Stimulated activated CD4-positive, alpha-beta T cell treated with anti-CD3 and anti-CD28 coated beads, Interleukin-2, amount 100 ng/mL, for 48 hours (primary cell): ENCODE measurements around the gene SYCE3.
A peak's percentile ranks its signal among the peaks of the same experiment; 100 is the strongest.
"Not testable (repeated sequence)": the region's sequence is repeated elsewhere in the genome, so short reads cannot be mapped to it uniquely, and the experiment has no call there.

Source experiments
- DNase-seq, 2 donors: peaks; one replicate each; pipeline ENCODE4 v3.0.0-alpha.2; 2020

The SYCE3 gene

DNA sequence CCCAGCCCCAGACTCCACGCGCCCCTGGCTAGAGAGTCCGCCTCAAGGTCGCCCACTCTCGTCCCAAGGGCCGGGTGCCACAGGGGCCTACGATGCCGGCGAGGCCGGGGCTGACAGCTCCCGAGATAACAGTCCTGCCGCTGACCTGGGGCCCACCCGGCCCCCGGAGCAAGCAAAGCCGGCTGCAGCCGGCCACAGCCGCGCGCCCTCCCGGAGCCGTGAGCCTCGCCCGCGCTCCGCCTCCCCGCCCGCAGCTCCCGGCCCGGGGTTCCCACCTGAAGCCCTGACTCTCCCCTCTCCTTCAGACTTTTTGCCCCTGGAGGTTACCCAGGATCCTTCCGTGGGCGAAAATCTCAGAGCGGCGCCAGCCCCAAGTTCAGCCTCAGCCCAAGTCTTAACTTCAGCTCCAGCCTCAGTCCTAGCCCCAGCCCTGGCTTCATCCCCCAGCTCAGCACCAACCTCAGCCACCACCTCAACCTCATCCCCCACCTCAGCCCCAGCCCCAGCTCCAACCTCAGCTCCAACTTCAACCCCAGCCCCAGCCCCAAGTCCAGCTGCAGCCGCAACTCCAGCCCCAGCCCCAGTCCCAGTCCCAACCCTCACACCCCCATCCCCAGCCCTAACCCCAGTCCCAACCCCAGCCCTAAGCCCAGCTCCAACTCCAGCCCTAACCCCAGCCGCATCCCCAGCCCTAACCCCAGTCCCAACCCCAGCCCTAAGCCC, 15.3 kb downstream of the SYCE3 start:
- no peak for DNase-seq

DNA sequence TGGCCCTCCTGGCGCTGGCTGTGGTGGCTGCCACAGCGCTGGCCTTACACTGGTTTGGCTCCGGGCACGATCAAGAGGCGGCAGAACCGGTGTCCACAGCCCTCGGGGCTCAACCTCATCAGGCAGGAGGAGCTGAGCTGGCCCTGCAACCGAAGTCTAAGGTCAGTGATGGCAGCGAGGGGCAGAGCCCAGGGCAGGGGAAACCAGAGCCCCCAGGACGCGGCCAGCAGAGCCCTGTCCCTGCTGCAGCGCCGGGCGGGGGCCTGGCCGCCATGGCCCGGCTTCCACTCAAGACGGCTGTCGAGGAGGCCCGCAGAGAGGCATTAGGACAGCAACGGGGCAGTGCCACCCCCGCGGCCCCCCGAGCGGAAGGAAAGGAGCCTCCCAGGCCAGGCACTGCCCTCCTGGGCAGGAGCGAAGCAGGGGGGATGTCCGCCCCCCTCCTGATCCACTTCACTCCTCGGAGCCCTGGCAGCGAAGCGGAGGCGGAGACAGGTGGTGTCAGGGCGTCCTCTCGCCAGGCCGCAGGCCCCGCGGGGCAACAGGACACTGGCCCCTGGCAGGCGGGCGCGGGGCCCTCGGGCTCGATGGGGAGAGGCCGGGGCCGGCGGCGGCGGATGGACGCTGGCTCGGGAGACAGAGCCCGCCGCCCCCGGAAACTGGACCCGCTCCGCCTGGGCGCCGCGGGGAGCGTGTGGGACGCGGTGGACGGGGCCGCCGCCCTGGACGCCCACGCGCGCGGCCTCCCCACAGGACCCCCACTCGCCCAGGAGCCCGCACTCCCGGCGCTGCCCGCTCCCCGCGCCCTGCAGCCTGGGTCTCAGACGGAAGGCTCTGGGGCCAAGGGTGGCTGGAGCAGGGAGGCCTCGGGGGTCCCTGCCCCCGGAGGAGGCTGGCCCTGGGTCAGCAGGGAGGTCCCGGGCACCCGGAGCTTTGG, 16.1 kb downstream of the SYCE3 start:
- DNase-seq: no peak

DNA sequence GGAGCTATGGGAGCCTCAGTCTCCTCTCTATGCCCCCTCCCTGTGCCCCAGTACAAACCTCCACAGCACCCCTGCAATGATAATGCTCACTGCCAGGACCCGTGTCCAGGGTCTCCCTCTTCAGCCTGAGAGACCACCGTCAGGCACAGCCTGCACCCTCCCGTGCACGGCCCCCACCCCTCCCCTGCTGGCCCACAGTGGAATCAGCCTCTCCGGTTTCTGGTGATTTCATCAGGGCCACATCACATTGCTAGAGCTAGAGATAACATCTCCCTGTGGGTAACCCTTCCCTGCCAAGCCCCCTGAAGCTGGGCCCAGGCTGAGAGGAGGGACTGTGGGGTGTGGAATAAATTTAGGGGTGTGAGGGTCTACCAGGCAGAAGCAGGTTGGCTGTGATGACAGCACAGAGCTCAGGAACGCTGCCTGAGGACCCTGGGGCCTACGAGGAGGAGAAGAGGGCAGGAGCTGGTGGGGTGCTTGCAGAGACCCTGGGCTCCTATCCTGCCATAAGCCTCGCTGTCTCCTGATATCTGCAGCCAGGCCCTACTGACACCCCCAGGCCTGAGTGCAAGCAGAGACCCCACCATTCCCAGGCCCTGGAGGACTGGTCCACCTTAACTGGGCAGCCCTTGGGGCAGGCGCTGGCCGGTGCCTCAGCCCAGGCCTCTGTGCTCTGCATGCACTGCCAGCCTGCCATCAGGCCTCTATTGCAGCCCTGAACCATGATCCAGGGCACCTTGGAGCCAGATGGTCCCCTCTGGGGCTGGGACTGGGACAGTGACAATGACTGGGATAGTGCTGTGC, 17.0 kb downstream of the SYCE3 start, which contains the start of gene KLHDC7B:
KLHDC7B (plus strand) TSS at position 378 of the 804 bp plus-strand sequence; CDS start at position 723, 345 bp downstream.
- DNase-seq: no peak

DNA sequence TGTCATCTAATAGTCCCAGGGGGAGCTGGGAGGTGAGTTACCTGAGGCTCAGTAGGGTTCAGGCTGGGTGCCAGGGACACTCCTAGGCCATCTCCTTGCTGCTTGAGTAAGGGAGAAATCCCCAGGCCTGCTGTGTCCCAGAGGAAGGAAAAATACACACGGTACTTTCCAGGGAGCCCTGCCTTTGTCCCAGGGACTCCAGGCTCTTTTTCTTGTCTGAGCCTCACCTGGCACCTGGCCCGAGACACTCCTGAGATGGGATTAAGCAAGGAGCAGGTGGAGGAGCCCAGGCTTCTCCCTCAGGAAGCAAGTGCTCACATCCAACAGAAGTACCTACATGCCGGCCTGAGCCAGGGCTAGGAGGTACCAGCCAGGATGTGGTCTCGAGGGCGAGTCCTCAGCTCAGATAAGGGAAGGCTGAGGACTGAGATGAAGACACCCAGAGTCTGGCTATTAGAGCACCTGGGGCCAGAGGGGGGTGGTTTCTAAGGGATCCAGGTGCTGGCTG, 17.9 kb downstream of the SYCE3 start:
- DNase-seq: no peak

DNA sequence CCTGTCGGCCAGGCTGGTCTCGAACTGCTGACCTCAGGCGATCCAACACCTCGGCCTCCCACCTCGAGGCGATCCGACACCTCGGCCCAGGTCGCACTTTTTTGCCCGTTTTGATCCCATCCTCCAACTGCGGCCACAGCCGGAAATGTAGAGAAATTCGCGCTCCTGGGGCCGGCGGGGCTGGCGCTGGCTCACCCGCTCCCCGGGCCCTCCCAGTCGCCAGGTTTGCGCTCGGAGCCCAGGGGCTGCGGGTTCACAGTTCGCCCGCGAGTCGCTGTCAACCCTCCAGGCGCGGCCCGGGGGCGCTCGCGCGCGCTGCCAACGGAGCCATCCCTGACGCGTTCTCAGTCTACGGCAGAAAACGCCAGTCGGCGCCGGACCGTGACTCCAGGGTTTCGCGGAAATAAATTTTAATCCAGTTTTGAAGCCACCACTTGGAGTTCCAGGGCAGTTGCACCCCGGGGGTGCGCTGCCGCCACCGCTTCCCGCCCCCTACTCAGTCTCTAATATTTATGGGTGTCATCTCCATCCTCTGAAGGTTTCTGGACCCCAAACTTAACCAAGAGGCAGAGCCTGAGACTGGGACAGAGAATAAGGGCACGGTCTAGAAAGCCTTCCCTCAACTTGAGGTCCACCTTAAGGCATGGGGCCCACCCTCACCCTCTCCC, 18.5 kb downstream of the SYCE3 start:
- peak; percentile 81 for DNase-seq

DNA sequence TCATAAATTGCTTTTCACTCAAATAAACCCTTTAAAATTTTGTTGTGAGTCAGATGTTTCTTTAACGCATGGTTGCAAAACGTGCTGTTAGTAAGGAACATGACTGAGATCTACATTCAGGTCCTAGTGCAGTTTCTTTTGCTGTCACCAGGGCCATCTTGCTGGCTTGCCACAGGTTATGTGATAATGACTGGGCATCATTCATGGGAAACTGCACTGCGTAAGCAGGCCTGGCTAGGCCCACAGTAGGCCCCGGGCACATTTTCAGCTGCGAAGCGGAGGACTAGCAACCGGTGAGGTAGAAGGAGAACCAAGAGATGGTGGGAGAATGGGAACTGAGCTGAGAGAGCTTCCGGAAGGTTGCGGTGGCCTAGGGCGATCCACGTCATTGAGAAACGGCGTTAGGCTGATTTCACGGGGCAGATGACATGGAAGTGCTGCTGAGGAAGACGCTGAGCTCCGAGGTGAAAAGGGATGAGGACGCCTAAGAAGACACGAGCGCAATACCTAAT, 20.2 kb downstream of the SYCE3 start:
- DNase-seq: no peak

DNA sequence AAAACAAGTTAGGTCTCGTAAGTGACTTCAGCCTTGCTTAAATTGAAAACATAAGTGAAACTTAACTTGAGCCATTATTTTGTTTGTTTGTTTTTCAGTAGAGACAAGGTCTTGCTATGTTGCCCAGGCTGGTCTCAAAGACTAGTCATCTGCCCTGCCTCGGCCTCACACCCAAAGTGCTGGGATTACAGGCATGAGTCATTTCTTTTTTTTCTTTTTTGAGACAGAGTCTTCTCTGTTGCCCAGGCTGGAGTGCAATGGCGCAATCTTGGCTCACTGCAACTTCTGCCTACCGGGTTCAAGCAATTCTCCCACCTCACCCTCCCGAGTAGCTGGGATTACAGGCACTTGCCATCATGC, 21.1 kb downstream of the SYCE3 start:
- not testable (repeated sequence) for DNase-seq

DNA sequence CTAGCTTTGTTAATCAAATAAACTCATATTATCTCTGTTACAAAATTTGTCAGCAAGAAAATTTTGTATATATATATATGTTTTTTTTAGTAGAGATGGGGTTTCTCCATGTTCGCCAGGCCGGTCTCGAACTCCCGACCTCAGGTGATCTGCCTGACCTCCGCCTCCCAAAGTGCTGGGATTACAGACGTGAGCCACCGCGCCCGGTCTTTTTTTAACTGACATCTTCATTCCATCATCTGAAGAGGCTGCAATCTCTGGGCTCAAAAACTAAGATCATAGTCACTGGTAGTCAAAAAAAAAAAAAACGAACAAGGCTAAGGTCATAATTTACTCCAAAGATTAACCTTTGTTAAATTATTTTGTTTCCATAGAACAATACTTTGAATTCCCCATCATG, 22.3 kb downstream of the SYCE3 start:
- no peak for DNase-seq

DNA sequence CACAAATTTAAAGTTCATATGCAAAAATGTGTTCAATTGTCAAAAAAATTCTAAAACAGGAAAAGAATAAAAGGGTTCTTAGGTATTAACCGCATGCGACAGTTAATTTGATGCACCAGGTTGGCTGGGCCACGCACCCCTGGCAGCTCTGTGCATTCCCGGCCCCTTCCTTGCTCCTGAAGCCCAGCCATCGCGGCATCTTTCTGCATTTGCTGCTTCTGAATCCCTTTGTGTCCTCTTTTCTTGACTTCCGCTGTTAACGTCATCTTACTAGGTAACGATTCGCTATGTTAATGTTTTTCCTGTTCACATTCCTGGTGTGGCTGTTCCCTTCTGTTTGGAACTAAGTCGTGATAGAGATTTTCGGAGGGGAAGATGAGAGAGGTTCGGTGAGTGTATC, 25.0 kb downstream of the SYCE3 start:
- no peak for DNase-seq

DNA sequence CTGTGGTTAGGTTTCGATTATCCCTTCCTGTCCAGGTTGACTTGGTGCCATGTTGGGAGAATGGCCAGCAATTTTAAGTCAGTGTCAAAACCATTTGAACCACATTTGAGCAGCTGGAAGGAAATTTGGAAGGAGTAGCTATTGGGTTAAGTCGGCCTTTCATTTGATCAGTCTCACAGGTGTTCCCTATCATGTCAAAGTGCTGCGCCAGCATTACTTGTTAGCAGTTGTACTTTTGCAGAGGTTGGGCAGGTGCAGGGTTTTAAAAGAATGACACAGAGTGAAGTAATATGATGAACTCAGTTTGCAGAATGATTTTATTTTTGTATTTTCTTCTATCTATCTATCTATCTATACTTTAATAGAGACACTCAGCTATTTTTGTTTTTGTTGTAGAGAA, 26.5 kb downstream of the SYCE3 start:
- no peak for DNase-seq

DNA sequence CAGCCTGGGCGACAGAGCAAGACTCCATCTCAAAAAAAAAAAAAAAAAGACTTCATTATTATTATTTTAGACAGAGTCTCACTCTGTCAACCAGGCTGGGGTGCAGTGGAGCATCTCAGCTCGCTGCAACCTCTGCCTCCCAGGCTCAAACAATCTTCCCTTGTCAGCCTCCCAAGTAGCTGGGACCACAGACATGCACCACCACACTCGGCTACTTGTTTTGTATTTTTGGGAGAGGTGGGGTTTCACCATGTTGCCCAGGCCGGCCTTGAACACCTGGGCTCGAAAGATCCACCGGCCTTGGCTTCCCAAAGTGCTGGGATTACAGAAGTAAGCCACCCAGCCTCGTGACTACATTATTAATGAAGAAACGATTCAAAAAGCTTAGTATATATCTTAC, 27.6 kb downstream of the SYCE3 start:
- no peak for DNase-seq

DNA sequence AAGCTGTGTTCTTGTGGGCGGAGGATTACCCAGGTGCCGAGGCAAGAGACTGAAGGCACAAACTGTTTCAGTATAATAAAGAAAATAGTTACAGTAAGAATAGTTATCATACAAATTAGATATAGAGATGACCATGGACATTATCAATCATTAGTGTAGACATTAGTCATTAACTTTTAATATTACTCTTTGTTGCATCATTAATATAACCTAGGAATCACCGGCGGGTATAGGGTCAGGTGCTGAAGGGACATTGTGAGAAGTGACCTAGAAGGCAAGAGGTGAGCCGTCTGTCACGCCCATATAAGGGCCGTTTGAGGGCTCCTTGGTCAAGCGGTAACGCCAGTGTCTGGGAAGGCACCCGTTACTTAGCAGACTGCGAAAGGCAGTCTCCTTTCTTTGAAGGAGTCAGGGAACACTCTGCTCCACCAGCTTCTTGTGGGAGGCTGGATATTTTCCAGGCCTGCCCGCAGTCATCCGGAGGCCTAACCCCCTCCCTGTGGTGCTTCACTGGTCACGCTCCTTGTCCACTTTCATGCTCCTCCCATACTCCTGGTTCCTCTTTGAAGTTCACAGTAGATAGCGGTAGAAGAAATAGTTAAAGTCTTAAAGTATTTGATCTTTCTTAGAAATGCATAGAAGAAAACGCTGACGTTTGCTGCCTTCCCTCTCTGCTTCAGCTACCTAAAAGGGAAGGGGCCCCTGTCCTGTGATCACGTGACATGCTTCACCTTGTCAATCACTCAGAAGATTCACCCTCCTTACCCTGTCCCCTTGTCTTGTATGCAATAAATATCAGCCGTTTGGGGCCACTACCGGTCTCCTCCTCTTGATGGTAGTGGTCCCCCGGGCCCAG, 28.6 kb downstream of the SYCE3 start:
- DNase-seq: not testable (repeated sequence)

DNA sequence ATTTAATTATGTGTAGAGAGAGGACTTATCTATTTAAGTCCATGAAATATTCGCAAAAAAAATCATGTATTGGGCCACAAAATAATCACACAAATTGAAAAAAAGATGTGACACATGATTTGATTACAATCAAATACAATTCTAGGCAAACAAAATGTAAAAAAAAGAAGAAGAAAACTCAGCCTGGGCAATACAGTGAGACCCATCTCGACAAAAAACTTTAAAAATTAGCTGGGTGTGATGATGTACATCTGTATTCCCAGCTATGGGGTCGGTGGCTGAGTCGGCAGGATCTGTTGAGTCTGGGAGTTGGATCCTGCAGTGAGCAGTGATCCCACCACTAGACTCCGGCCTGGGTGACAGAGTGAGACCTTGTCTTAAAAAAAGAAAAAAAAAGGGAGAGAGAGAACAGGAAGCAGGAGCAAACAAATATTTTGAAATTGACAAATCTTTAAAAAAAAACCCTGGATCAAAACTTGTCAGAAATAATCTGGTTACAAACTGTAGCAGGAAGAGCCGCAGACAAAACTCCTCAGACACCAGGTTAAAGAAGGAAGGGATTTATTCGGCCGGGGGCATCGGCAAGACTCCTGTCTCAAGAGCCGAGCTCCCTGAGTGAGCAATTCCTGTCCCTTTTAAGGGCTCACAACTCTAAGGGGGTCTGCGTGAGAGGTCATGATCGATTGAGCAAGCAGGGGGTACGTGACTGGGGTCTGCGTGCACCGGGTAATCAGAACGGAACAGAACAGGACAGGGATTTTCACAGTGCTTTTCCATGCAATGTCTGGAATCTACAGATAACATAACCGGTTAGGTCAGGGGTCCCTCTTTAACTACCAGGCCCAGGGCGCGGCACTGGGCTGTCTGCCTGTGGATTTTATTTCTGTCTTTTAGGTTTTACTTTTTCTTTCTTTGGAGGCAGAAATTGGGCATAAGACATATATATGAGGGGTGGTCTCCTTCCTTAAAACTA, 29.6 kb downstream of the SYCE3 start:
- no peak for DNase-seq

DNA sequence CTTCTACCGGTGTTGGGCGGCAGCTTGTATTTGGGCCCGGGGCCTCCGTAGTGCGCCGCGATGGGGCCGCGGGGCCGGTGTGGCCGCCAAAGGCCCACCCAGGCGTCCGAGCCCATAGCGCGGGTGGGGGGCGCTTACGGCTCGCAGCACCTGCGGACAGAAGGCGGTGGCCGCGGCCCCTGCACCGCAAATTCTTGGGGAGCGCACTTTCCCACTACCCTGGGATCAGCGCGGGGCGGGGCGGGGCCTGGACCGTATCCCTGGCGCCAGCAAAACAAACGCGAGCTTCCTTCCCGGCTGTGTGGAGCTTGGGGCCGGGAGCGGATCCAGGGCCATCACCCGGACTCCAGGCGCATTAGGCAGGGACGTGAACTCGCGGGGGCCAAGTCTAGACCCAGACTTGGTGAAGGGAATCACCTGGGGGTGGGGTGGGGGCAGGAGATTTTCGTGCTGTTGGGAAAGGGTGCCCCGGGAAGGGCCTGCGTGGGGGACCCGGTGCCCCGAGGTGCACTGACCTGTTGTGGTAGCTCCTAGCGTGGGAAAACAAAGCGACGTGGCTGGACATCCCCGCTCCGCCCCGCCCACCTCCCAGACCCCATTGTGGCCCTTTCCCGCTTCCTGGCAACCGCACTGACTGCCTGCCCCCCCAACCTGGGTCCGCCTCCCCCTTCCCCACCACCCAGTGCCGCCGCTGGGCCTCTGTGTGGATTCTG, 30.6 kb downstream of the SYCE3 start:
- DNase-seq: no peak

DNA sequence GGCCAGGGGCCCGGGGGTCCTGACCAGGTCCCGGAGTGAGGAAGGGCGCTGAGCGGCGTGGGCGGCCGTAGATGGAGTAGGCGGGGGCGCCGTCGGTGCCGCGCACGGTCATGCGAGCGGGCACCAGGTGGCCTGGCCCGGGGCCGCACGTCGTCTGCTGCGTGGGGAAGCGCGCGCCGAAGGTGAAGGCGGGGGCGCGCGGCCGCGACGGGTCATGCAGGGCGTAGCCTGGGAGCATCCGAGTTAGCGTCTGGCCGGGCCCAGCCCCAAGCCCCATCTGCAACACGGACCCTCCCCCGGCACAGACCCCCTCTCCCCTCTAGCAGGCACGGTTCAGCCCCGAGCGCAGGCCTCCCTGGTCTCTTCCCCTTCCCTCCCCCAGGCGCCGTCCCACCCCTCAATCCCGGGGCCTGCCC, 31.2 kb downstream of the SYCE3 start:
- peak; percentile 66 to 70 for DNase-seq

DNA sequence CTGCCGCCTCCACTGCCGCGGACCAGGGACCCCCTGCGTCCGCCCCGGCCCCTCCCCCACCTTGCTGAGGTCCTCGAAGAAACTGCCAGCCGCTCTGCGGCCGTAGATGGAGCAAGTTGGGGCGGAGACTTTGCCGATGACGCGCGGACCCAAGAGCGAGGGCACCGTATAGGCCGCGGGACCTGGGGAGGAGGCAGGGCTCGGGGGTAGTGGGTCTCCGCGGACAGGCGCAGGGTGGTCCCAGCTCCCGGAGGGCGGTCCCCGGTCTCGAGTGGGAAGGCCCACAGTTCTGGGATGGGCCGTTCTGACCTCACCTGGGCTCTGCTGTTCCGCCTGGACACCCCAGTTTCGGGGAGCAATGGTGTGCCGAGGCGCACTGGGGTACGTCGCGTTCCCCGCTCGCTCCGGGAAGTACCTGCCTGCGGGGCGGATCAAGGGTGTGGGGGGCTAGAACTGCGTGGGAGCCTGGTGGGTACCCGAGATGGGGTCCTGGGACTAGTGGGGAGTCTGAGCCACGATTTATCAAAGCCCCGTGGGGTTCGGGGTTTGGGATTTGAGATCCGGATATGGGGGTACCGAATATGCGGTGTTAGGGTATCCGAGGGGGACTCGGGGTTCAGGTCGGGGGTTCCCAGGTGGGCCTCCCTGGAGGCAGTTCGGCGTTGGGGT, 31.7 kb downstream of the SYCE3 start:
- peak; percentile 77 to 78 for DNase-seq

DNA sequence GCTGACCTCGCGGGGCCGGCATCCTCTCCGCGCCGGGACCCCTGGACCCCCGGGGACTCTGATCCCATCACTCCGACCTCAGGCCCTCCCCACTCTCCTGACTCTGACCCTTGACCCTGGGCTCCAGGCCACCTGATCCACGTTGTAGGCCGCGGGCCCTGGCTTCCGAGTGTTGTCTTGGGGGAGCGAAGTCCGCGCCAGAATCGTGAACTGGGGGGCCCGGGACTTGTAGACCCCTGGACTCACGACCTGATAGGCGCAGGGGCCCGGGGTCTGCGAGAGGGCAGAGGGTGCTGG, 32.2 kb downstream of the SYCE3 start:
- DNase-seq: no peak

DNA sequence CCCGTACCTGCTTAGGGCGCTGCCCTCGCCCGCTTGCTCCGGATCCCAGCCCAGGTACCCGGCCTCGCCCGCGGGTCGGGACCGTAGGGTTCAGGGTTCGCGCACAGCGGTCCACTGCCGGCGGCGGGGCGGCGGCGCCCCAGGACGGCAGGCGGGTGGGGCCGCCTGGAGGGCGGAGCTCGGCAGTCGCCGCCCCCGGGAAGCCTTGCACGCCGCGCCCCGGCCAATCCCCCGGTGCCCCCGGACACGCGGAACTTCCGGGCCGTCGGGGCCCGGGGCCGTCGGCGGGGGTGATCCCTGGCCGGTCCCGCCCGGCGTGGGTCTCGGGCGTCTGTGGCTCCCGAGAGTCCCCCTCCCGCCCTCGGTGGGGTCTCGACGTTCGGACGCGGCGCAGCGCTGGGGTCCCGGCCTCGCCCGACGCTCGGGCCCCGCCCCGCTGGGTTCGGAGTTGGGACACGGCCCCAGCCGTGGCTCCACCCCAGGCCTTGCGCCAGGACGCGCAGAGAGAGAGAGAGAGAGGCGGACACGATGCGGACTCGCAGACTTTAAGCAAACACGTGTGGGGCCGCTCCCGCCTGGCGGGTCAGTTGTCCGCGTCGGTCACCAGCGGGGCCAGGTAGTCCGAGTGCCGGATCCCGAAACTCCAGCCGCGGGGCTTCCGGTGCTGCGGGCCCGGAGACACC, 32.7 kb downstream of the SYCE3 start, which contains the start of gene TYMP:
TYMP (minus strand) TSS at position 116 of the 683 bp plus-strand sequence. CDS start 303 bp downstream, outside the sequence.
- peak; percentile 65 to 69 for DNase-seq
